ENCODE measurements around the gene KRT36.

The KRT36 gene

DNA sequence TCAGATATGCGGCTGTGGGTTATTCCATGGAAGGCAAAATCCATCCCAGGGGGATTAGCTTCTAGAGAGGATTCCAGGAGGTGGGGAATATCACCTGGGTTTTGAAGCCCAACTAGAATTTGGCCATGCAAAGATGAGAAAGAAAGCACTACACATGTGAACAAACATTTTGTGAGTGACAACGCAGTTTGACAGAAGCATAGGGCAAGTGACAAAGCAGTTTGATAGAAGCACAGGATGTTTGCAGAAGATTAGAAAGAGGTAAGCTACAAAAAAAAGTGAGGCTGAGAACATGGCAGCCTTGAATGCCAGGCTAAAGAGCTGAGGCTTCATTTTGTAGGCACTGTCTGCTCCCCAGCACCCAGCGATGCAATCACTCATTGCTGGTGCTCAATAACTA is 36.6 kb downstream of the KRT36 start:
- H3K36me3 ChIP-seq (ENCODE audit: control insufficient read depth, insufficient read depth, low read length) = no peaks in the 10 kb centered on the region
- no peak overlapping the region for H3K9ac ChIP-seq (ENCODE audit: low read length)
- H3K27ac ChIP-seq (ENCODE audit: low read depth, low read length) = no peak overlapping the region
- no peak overlapping the region for H3K4me3 ChIP-seq (ENCODE audit: low read length)
- H3K4me1 ChIP-seq (ENCODE audit: control insufficient read depth, insufficient read depth, low read length) = no peaks in the 10 kb centered on the region
- no peaks in the 10 kb centered on the region for H3K27me3 ChIP-seq (ENCODE audit: control insufficient read depth, insufficient read depth, low read length)

DNA sequence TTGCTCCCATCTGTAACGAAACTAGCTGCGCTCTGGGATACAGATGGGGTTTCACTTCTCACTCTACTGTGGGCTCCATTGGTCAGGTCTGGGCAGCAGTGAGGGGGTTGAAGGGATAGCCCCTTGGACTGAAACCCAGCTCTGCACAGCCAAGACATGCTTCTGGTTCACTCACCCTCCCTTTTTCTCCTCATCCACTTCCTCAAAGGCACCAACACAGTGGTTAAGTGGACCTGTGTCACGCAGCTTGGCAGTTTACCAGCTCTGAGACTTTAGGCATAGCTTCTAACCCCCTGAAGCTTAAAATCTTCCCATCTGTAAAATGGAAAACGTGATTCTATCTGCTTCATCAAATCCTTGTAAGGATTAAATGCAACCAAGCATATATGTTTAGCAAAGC is 37.4 kb downstream of the KRT36 start:
- no peaks in the 10 kb centered on the region for H3K4me1 ChIP-seq (ENCODE audit: control insufficient read depth, insufficient read depth, low read length)
- H3K9ac ChIP-seq (ENCODE audit: low read length) = no peak overlapping the region
- H3K27ac ChIP-seq (ENCODE audit: low read depth, low read length) = no peak overlapping the region
- no peaks in the 10 kb centered on the region for H3K27me3 ChIP-seq (ENCODE audit: control insufficient read depth, insufficient read depth, low read length)
- no peak overlapping the region for H3K4me3 ChIP-seq (ENCODE audit: low read length)
- no peaks in the 10 kb centered on the region for H3K36me3 ChIP-seq (ENCODE audit: control insufficient read depth, insufficient read depth, low read length)

DNA sequence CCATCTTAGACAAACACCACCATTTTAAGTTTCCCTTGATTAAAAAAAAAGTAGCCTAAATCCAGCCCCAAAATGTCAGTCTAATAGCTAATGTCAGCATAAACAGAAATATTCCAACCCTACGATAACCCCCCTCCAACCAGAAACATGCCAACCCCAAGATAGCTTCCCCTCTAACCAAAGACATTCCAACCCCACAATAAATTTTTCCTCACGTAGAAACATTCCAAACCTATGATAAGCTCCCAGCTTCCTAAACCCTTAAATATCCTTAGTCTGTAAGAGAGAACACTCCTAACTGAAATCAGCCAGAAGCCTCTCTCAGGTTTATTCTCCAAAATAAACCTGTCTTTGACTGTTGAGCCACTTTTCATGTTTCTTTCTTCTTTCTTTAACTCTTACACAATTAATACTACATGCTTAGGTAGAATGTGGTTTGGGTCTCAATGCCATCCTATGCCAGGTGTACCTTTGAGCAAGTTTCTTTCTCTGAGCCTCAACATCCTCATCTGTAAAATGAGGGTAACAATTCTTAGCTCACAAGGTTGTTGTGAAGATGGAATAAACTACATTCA is 38.5 kb downstream of the KRT36 start:
- no peaks in the 10 kb centered on the region for H3K4me1 ChIP-seq (ENCODE audit: control insufficient read depth, insufficient read depth, low read length)
- no peaks in the 10 kb centered on the region for H3K27me3 ChIP-seq (ENCODE audit: control insufficient read depth, insufficient read depth, low read length)
- H3K4me3 ChIP-seq (ENCODE audit: low read length) = no peak overlapping the region
- H3K27ac ChIP-seq (ENCODE audit: low read depth, low read length) = no peak overlapping the region
- no peaks in the 10 kb centered on the region for H3K36me3 ChIP-seq (ENCODE audit: control insufficient read depth, insufficient read depth, low read length)
- H3K9ac ChIP-seq (ENCODE audit: low read length) = no peak overlapping the region

DNA sequence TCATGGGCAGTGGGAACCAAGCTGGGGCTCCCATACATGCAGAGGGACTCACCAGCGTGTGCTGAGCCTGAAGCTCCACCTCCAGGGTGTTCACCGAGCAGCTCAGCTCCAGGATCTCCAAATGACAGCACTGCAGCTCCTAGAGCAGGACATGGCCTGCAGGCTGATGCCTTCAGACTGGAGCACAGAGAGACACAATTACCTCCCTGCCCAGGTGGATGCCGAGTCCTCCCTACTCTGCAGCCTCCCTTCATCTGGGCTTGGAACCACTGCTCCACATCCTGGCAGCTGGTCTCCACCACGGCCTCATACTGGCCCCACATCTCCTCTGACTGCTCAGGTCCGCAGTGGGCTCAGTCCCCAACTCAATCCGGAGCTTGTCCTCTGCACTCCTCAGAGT is 40.7 kb downstream of the KRT36 start:
- Histone ChIP-seq H3K9ac (ENCODE audit: low read length) (no peak overlapping the region), H3K27me3 (ENCODE audit: control insufficient read depth, insufficient read depth, low read length) (no peaks in the 10 kb centered on the region), H3K36me3 (ENCODE audit: control insufficient read depth, insufficient read depth, low read length) (no peaks in the 10 kb centered on the region), H3K4me3 (ENCODE audit: low read length) (no peak overlapping the region), H3K27ac (ENCODE audit: low read depth, low read length) (no peak overlapping the region), H3K4me1 (ENCODE audit: control insufficient read depth, insufficient read depth, low read length) (no peaks in the 10 kb centered on the region)

DNA sequence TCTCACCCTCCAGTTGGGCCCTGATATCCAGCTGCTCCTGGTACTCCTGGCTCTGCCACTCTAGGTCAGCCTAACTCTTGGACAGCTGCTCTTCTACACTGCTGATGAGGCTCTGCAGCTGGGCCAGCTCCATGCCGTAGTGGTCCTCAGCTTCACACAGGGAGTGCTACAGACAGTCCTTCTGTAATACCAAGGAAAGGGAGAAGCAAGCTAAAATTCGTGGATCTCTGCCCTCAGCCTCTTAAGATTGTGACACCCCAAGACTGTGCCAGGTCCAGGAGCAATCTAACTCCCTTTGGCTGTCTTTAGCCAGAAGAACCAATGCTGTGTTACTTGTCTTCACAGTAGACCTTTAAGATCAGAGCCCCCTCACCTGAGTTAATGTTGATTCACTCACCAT is 41.2 kb downstream of the KRT36 start:
- Histone ChIP-seq H3K27ac (ENCODE audit: low read depth, low read length) (no peak overlapping the region), H3K4me3 (ENCODE audit: low read length) (no peak overlapping the region), H3K36me3 (ENCODE audit: control insufficient read depth, insufficient read depth, low read length) (no peaks in the 10 kb centered on the region), H3K4me1 (ENCODE audit: control insufficient read depth, insufficient read depth, low read length) (no peaks in the 10 kb centered on the region), H3K27me3 (ENCODE audit: control insufficient read depth, insufficient read depth, low read length) (no peaks in the 10 kb centered on the region), H3K9ac (ENCODE audit: low read length) (no peak overlapping the region)

DNA sequence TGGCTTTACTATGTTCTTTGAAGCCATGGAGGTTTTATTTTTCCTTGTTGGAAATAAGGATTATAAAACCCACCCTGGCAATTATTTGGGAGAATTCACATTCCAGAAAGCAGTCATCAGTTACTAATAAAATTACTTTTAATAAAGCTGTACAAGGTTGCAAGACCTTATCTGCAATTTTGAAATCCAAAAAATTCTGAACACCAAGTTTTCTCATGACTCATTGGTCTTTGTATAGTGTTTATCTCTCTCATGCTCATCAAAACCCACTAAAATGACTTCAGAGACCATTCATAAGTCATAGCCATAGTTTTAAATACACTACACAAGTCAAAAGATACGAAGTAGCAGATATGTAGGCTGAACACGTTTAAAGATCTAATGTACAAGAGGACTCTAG is 42.9 kb downstream of the KRT36 start:
- no peaks in the 10 kb centered on the region for H3K36me3 ChIP-seq (ENCODE audit: control insufficient read depth, insufficient read depth, low read length)
- H3K27ac ChIP-seq (ENCODE audit: low read depth, low read length) = no peak overlapping the region
- no peak overlapping the region for H3K9ac ChIP-seq (ENCODE audit: low read length)
- no peaks in the 10 kb centered on the region for H3K27me3 ChIP-seq (ENCODE audit: control insufficient read depth, insufficient read depth, low read length)
- H3K4me3 ChIP-seq (ENCODE audit: low read length) = no peak overlapping the region
- no peaks in the 10 kb centered on the region for H3K4me1 ChIP-seq (ENCODE audit: control insufficient read depth, insufficient read depth, low read length)

DNA sequence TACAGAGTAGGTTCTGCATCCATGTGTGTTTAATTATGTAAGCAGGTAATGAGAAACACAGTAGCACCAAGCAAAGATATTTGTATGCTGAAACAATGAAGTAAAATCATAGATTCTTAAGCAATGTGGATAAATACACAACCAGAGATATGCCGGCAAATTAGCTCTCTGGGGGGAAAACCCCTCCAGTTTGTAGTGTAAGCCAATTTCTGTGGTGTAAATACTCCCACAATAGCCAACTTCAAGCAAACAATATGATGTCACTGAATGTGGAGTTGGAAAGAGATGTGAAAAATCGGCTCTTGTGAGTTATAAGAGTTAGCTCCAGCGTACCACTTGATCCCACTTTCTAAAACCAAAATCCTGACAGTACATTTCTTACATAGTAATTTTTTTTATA is 45.1 kb downstream of the KRT36 start:
- H3K9ac ChIP-seq (ENCODE audit: low read length) = no peak overlapping the region
- H3K36me3 ChIP-seq (ENCODE audit: control insufficient read depth, insufficient read depth, low read length) = no peaks in the 10 kb centered on the region
- H3K27me3 ChIP-seq (ENCODE audit: control insufficient read depth, insufficient read depth, low read length) = no peaks in the 10 kb centered on the region

DNA sequence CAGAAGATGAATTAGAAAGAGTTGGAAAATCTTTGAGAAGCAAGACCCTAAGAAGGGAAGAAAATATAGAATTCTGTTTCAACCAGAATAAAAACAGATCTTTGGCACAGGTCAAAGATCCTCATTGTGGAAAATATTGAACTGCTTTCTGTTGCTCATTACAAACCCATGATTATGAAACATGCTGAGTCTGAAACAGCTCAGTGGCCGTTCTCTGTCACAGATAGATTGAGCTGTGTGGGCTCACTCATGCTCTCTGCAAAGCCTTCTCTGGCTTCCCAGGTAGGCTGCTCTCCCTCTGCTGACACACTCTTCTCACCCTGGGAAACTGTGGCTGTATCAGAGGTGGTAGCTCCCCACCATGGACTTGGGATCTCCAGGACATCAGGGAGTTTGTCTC is 45.5 kb downstream of the KRT36 start:
- Histone ChIP-seq H3K9ac (ENCODE audit: low read length) (no peak overlapping the region), H3K27ac (ENCODE audit: low read depth, low read length) (no peak overlapping the region), H3K36me3 (ENCODE audit: control insufficient read depth, insufficient read depth, low read length) (no peaks in the 10 kb centered on the region), H3K27me3 (ENCODE audit: control insufficient read depth, insufficient read depth, low read length) (no peaks in the 10 kb centered on the region), H3K4me3 (ENCODE audit: low read length) (no peak overlapping the region), H3K4me1 (ENCODE audit: control insufficient read depth, insufficient read depth, low read length) (no peaks in the 10 kb centered on the region)

More for the DNA sequence above, 45.1 kb downstream of the KRT36 start:
- H3K4me3 ChIP-seq (ENCODE audit: low read length) = no peak overlapping the region
- H3K4me1 ChIP-seq (ENCODE audit: control insufficient read depth, insufficient read depth, low read length) = no peaks in the 10 kb centered on the region
- H3K27ac ChIP-seq (ENCODE audit: low read depth, low read length) = no peak overlapping the region

DNA sequence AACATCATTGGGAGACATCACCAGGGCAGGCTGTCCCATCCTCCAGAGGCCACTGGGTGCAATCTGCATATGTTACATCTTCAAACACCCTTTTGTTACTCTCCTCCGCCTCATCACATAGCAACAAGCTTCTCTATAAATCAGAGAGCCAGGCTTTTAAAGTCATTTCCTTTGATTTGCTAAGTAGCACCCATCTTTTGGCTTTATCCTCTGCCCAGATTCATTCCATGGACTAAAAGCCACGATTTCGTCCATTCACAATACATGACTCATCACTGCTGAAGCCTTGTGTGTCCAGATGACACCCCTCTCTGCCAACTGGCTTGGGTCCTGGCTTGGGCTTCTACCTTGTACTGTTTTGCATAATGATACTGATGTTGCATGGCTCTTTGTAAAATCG is 47.0 kb downstream of the KRT36 start:
- H3K27me3 ChIP-seq (ENCODE audit: control insufficient read depth, insufficient read depth, low read length) = no peaks in the 10 kb centered on the region
- no peak overlapping the region for H3K27ac ChIP-seq (ENCODE audit: low read depth, low read length)
- no peak overlapping the region for H3K4me3 ChIP-seq (ENCODE audit: low read length)
- H3K36me3 ChIP-seq (ENCODE audit: control insufficient read depth, insufficient read depth, low read length) = no peaks in the 10 kb centered on the region
- H3K9ac ChIP-seq (ENCODE audit: low read length) = no peak overlapping the region
- no peaks in the 10 kb centered on the region for H3K4me1 ChIP-seq (ENCODE audit: control insufficient read depth, insufficient read depth, low read length)

DNA sequence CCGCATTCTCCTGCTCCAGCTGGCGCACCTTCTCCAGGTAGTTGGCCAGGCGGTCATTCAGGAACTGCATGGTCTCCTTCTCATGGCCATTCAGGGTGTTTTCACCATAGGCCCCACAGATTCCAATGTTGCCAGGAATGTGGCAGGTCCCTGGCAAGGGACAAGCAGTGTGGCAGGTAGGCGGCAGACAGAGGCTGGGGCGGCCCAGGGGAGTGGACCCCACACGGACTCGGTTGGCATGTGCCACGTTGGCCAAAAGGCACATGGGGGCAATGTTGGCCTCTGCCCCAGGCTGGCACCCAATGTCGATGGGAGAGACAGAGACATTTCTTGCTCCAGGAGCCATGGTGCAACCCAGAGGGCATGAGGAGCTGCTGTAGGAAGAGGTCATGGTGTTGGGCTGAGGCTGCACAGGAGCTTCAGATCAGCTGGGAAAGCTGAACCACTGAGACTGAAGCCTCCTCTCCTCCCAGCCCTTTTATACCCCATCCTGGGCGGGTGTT is 49.1 kb downstream of the KRT36 start, which contains the start of gene KRT38:
Gene KRT38, minus strand, starts transcription at position 453 of the 503 bp plus-strand sequence. Its CDS starts 62 bp downstream, at position 391.
- Histone ChIP-seq H3K27me3 (ENCODE audit: control insufficient read depth, insufficient read depth, low read length) (no peaks in the 10 kb centered on the region), H3K36me3 (ENCODE audit: control insufficient read depth, insufficient read depth, low read length) (no peaks in the 10 kb centered on the region)

DNA sequence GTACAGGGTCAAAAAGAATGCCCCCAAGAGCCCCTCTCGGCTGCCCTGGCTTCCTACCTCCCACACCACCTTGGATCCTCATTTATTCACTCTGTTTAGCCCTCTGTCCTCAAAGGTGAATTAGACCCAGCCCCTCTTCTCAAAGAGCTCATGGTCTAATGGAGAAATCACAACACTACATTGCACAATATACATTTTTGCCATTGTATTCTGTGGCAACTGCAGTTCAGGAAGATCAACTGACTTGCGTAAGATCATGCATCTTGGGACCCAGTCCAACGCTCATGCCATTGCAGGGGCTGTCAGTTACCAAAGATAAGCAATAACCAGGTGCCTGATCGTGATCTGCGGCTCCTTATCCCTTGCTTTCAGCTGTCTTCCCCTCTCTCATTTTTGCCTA is 50.3 kb downstream of the KRT36 start:
- H3K4me1 ChIP-seq (ENCODE audit: control insufficient read depth, insufficient read depth, low read length) = no peaks in the 10 kb centered on the region
- no peaks in the 10 kb centered on the region for H3K36me3 ChIP-seq (ENCODE audit: control insufficient read depth, insufficient read depth, low read length)
- H3K9ac ChIP-seq (ENCODE audit: low read length) = no peak overlapping the region
- H3K27ac ChIP-seq (ENCODE audit: low read depth, low read length) = no peak overlapping the region
- no peaks in the 10 kb centered on the region for H3K27me3 ChIP-seq (ENCODE audit: control insufficient read depth, insufficient read depth, low read length)
- H3K4me3 ChIP-seq (ENCODE audit: low read length) = no peak overlapping the region

More for the DNA sequence above, 49.1 kb downstream of the KRT36 start, which contains the start of gene KRT38:
- H3K27ac ChIP-seq (ENCODE audit: low read depth, low read length) = no peak within 1 kb of the TSS
- H3K9ac ChIP-seq (ENCODE audit: low read length) = no peak within 1 kb of the TSS
- H3K4me3 ChIP-seq (ENCODE audit: low read length) = no peak within 1 kb of the TSS
- no peaks in the 10 kb centered on the region for H3K4me1 ChIP-seq (ENCODE audit: control insufficient read depth, insufficient read depth, low read length)

DNA sequence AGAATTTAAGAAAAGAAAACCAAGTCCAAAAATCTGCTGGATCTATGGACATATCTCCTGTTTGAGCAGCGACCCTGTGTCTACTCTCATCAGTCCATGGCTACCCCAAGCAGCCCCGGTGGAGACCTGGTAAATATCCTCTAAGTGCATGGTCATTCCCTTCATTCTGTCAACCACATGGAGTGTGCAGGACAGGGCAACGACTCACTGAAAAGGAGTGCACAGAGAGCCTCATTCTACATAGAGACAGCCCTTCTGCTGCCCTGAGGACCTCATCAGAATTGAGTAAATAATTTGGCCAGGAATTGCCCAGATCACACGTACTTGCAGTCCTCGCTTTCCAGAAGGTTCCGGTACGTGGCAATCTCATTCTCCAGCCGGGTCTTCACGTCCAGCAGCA is 51.9 kb downstream of the KRT36 start:
- Histone ChIP-seq H3K36me3 (ENCODE audit: control insufficient read depth, insufficient read depth, low read length) (no peaks in the 10 kb centered on the region), H3K4me1 (ENCODE audit: control insufficient read depth, insufficient read depth, low read length) (no peaks in the 10 kb centered on the region), H3K27me3 (ENCODE audit: control insufficient read depth, insufficient read depth, low read length) (no peaks in the 10 kb centered on the region), H3K27ac (ENCODE audit: low read depth, low read length) (no peak overlapping the region), H3K4me3 (ENCODE audit: low read length) (no peak overlapping the region), H3K9ac (ENCODE audit: low read length) (no peak overlapping the region)

DNA sequence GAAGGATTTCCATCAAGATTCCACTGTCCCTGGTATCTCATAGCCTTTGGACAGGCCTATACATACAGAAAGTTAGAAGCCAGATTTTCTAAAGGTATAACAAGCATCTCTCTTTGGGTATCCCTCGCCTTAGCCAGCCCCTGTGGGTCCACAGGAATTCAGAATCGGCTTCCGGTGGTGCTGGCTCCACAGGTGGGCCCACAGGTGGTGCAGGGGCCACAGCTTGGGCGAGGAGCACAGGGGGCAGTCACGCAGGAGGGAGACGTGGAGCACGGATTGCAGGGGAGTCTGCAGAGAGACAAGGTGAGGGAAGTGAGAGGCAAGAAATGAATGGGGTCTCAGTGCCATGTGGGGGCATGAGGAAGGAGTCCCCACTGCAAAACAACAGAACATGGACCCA is 52.5 kb downstream of the KRT36 start:
- H3K36me3 ChIP-seq (ENCODE audit: control insufficient read depth, insufficient read depth, low read length) = no peaks in the 10 kb centered on the region
- H3K4me3 ChIP-seq (ENCODE audit: low read length) = no peak overlapping the region
- no peak overlapping the region for H3K27ac ChIP-seq (ENCODE audit: low read depth, low read length)
- H3K27me3 ChIP-seq (ENCODE audit: control insufficient read depth, insufficient read depth, low read length) = no peaks in the 10 kb centered on the region
- no peak overlapping the region for H3K9ac ChIP-seq (ENCODE audit: low read length)
- H3K4me1 ChIP-seq (ENCODE audit: control insufficient read depth, insufficient read depth, low read length) = no peaks in the 10 kb centered on the region

Data from rectal smooth muscle tissue (tissue), 1 donor.